ENCODE results near the gene PTX4.
"Not testable (repeated sequence)": the region's sequence is repeated elsewhere in the genome, so short reads cannot be mapped to it uniquely, and the experiment has no call there.

PTX4 gene

GRCh38 chr16:1443403-1443973 lies 45.3 kb downstream of the PTX4 start:
- DNase-seq (ENCODE audit: low read depth), result no peak

GRCh38 chr16:1442697-1443096 lies 46.0 kb downstream of the PTX4 start:
- no peak for DNase-seq (ENCODE audit: low read depth)

- no peak for DNase-seq (ENCODE audit: low read depth)
Observed at GRCh38 chr16:1441391-1441829, 47.3 kb downstream of the PTX4 start.

GRCh38 chr16:1439699-1440074 lies 49.1 kb downstream of the PTX4 start:
- DNase-seq (ENCODE audit: low read depth), result not testable (repeated sequence)

- no peak for DNase-seq (ENCODE audit: low read depth)
Observed at GRCh38 chr16:1439058-1439698, 49.6 kb downstream of the PTX4 start.

- no peak for DNase-seq (ENCODE audit: low read depth)
Observed at GRCh38 chr16:1438229-1439057, 50.3 kb downstream of the PTX4 start.

GRCh38 chr16:1437606-1438005 lies 51.1 kb downstream of the PTX4 start:
- no peak for DNase-seq (ENCODE audit: low read depth)

- DNase-seq (ENCODE audit: low read depth), result no peak
Observed at GRCh38 chr16:1436731-1437355, 51.9 kb downstream of the PTX4 start.

GRCh38 chr16:1435921-1436697 lies 52.6 kb downstream of the PTX4 start:
- DNase-seq (ENCODE audit: low read depth), result no peak

Measured in stromal cell of bone marrow (primary cell).